ENCODE measurements around the gene C1orf146.

- no peak for TF ChIP-seq CTCF (conservative IDR thresholded peaks at IDR 0.05; ENCODE audit: low read depth, low read length)
- TF ChIP-seq EZH2 (IDR thresholded peaks at IDR 0.05; ENCODE audit: borderline replicate concordance, low read depth, low read length, poor library complexity, severe bottlenecking), result no peak
These were observed 844 bp downstream of the C1orf146 start for GRCh38 chr1:92218559-92218958.
